OCI-LY1 (cell line): Measurements from ENCODE around the gene PTPRD.

ENCODE experiments used
- H2AFZ ChIP-seq: fragments of 200-600 bp; sonication (generic), shearing (Covaris generic); 2 replicates; pipeline ENCODE4 v1.6.0; 2014; ENCODE audit warnings: antibody characterized with exemption, mild to moderate bottlenecking, low read length
- H3F3A ChIP-seq: fragments of 200-600 bp; sonication (generic), shearing (Covaris generic); 2 replicates; pipeline ENCODE4 v1.6.0; 2014; ENCODE audit warnings: mild to moderate bottlenecking, antibody characterized with exemption, low read length, moderate library complexity; ENCODE audit not compliant: insufficient read depth
- H3K27ac ChIP-seq: fragments of 200-600 bp; sonication (generic); 2 replicates; pipeline ENCODE4 v1.5.1; 2014; ENCODE audit warnings: low read length, mixed run types, mild to moderate bottlenecking, low read depth; ENCODE audit not compliant: poor library complexity, severe bottlenecking
- H3K27me3 ChIP-seq: fragments of 200-600 bp; sonication (generic); 2 replicates; pipeline ENCODE4 v1.6.0; 2014; ENCODE audit warnings: antibody characterized with exemption, mild to moderate bottlenecking, low read length, moderate library complexity; ENCODE audit not compliant: insufficient read depth
- H3K36me3 ChIP-seq: fragments of 200-600 bp; sonication (generic); 2 replicates; pipeline ENCODE4 v1.6.1; 2014; ENCODE audit warnings: mild to moderate bottlenecking, antibody characterized with exemption, low read length, moderate library complexity, mixed read lengths; ENCODE audit not compliant: insufficient read depth
- H3K4me1 ChIP-seq: fragments of 200-600 bp; sonication (generic); 2 replicates; pipeline ENCODE4 v1.5.1; 2014; ENCODE audit warnings: mild to moderate bottlenecking, low read length, moderate library complexity; ENCODE audit not compliant: insufficient read depth, severe bottlenecking
- H3K4me2 ChIP-seq: fragments of 200-600 bp; sonication (generic), shearing (Covaris generic); 2 replicates; pipeline ENCODE4 v1.6.1; 2014; ENCODE audit warnings: low read length
- H3K4me3 ChIP-seq: fragments of 200-600 bp; sonication (generic); 2 replicates; pipeline ENCODE4 v1.5.1; 2014; ENCODE audit warnings: low read length, low read depth, mild to moderate bottlenecking, mixed read lengths; ENCODE audit not compliant: poor library complexity, severe bottlenecking
- H3K79me2 ChIP-seq: fragments of 200-600 bp; shearing (Covaris generic); 2 replicates; pipeline ENCODE4 v1.6.1; 2016; ENCODE audit warnings: mixed run types, low read length, mixed read lengths; ENCODE audit not compliant: insufficient read depth
- H3K9ac ChIP-seq: fragments of 200-600 bp; sonication (generic), shearing (Covaris generic); 2 replicates; pipeline ENCODE4 v1.6.1; 2014; ENCODE audit warnings: mild to moderate bottlenecking, low read length, mixed read lengths
- H3K9me2 ChIP-seq: fragments of 200-600 bp; sonication (generic), shearing (Covaris generic); 2 replicates; pipeline ENCODE4 v1.6.1; 2014; ENCODE audit warnings: low read depth, mild to moderate bottlenecking, low read length, mixed read lengths
- H3K9me3 ChIP-seq: fragments of 200-600 bp; shearing (Covaris generic); 2 replicates; pipeline ENCODE4 v1.6.1; 2014; ENCODE audit warnings: low read length, mixed read lengths
- H4K20me1 ChIP-seq: fragments of 200-600 bp; sonication (generic), shearing (Covaris generic); 2 replicates; pipeline ENCODE4 v1.6.0; 2016; ENCODE audit warnings: mild to moderate bottlenecking, low read length; ENCODE audit not compliant: insufficient read depth
- EZH2 ChIP-seq: fragments of 200-600 bp; sonication (generic), shearing (Covaris generic); IDR thresholded peaks from 2 replicates; pipeline ENCODE4 v1.8.0; 2017; ENCODE audit warnings: borderline replicate concordance, mixed run types, mild to moderate bottlenecking, antibody characterized with exemption, low read length, moderate library complexity, mixed read lengths
- TF ChIP-seq, protein P1 (sequence below): fragments of 200-600 bp; sonication (generic), shearing (Covaris generic); IDR thresholded peaks from 2 replicates; pipeline ENCODE4 v1.5.1; 2017; ENCODE audit warnings: mild to moderate bottlenecking, antibody characterized with exemption, low read length, moderate library complexity, mixed read lengths

The PTPRD gene

GRCh38 chr9:9396518-9396917, 1216.3 kb downstream of the PTPRD start:
- no peak for TF ChIP-seq EZH2
- TF ChIP-seq, protein P1, sequence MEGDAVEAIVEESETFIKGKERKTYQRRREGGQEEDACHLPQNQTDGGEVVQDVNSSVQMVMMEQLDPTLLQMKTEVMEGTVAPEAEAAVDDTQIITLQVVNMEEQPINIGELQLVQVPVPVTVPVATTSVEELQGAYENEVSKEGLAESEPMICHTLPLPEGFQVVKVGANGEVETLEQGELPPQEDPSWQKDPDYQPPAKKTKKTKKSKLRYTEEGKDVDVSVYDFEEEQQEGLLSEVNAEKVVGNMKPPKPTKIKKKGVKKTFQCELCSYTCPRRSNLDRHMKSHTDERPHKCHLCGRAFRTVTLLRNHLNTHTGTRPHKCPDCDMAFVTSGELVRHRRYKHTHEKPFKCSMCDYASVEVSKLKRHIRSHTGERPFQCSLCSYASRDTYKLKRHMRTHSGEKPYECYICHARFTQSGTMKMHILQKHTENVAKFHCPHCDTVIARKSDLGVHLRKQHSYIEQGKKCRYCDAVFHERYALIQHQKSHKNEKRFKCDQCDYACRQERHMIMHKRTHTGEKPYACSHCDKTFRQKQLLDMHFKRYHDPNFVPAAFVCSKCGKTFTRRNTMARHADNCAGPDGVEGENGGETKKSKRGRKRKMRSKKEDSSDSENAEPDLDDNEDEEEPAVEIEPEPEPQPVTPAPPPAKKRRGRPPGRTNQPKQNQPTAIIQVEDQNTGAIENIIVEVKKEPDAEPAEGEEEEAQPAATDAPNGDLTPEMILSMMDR: no peak
- Histone ChIP-seq H3K36me3 (no peaks in the 10 kb centered on the region), H3K27ac (no peak overlapping the region), H3K4me1 (no peaks in the 10 kb centered on the region), H3K9me2 (no peaks in the 10 kb centered on the region), H3K27me3 (no peaks in the 10 kb centered on the region), H2AFZ (no peak overlapping the region), H3K9me3 (no peaks in the 10 kb centered on the region), H3K4me3 (no peak overlapping the region), H3K9ac (no peak overlapping the region), H3K79me2 (no peaks in the 10 kb centered on the region), H3K4me2 (no peak overlapping the region), H3F3A (no peaks in the 10 kb centered on the region), H4K20me1 (no peaks in the 10 kb centered on the region)

- Histone ChIP-seq H2AFZ (no peak overlapping the region), H3K4me2 (no peak overlapping the region), H3K9me3 (no peaks in the 10 kb centered on the region), H4K20me1 (no peaks in the 10 kb centered on the region), H3K9ac (no peak overlapping the region), H3K4me1 (no peaks in the 10 kb centered on the region), H3K9me2 (no peaks in the 10 kb centered on the region), H3K79me2 (no peaks in the 10 kb centered on the region), H3K36me3 (no peaks in the 10 kb centered on the region), H3F3A (no peaks in the 10 kb centered on the region), H3K27me3 (no peaks in the 10 kb centered on the region), H3K27ac (no peak overlapping the region), H3K4me3 (no peak overlapping the region)
- no peak for TF ChIP-seq EZH2
- TF ChIP-seq, protein P1: no peak
These were observed 1217.3 kb downstream of the PTPRD start for GRCh38 chr9:9395539-9395938.

- no peaks in the 10 kb centered on the region for H3K9me3 ChIP-seq
- no peak for TF ChIP-seq EZH2
- TF ChIP-seq, protein P1: no peak
- H3K4me3 ChIP-seq: no peak overlapping the region
- H3K4me2 ChIP-seq: no peak overlapping the region
- no peaks in the 10 kb centered on the region for H3K36me3 ChIP-seq
- no peaks in the 10 kb centered on the region for H3K4me1 ChIP-seq
- no peaks in the 10 kb centered on the region for H3K79me2 ChIP-seq
- no peaks in the 10 kb centered on the region for H3K9me2 ChIP-seq
- no peak overlapping the region for H3K27ac ChIP-seq
- no peaks in the 10 kb centered on the region for H4K20me1 ChIP-seq
- no peaks in the 10 kb centered on the region for H3F3A ChIP-seq
- H3K9ac ChIP-seq: no peak overlapping the region
- H3K27me3 ChIP-seq: no peaks in the 10 kb centered on the region
- no peak overlapping the region for H2AFZ ChIP-seq
These were observed 1220.0 kb downstream of the PTPRD start for GRCh38 chr9:9392755-9393154.
